GM19099 (cell line): ENCODE results near the gene OR1D5.

Source experiments
- POLR2A ChIP-seq: IDR thresholded peaks from 3 replicates; pipeline ENCODE4 v1.6.1; 2011; ENCODE audit warnings: low read depth; ENCODE audit not compliant: insufficient read length; ENCODE audit errors: extremely low read depth

OR1D5 gene

GRCh38 chr17:3033741-3034577 is 29.4 kb downstream of the OR1D5 start:
- no peak for TF ChIP-seq POLR2A

- TF ChIP-seq POLR2A = no peak
Measured at GRCh38 chr17:3033248-3033640, 30.2 kb downstream of the OR1D5 start.

- no peak for TF ChIP-seq POLR2A
Measured at GRCh38 chr17:3032258-3033247, 30.9 kb downstream of the OR1D5 start.

- no peak for TF ChIP-seq POLR2A
Measured at GRCh38 chr17:3030096-3030495, 33.3 kb downstream of the OR1D5 start.

GRCh38 chr17:3029213-3029913 is 34.0 kb downstream of the OR1D5 start:
- no peak for TF ChIP-seq POLR2A

GRCh38 chr17:3027786-3028532 is 35.4 kb downstream of the OR1D5 start:
- no peak for TF ChIP-seq POLR2A

GRCh38 chr17:3026856-3027751 is 36.3 kb downstream of the OR1D5 start:
- TF ChIP-seq POLR2A = no peak

- TF ChIP-seq POLR2A = no peak
Measured at GRCh38 chr17:3026125-3026855, 37.1 kb downstream of the OR1D5 start.

GRCh38 chr17:3025421-3026124 is 37.8 kb downstream of the OR1D5 start:
- no peak for TF ChIP-seq POLR2A

GRCh38 chr17:3024346-3024745 is 39.1 kb downstream of the OR1D5 start:
- no peak for TF ChIP-seq POLR2A

GRCh38 chr17:3022197-3022596 is 41.2 kb downstream of the OR1D5 start:
- TF ChIP-seq POLR2A = no peak

- TF ChIP-seq POLR2A = no peak
Measured at GRCh38 chr17:3020381-3020780, 43.0 kb downstream of the OR1D5 start.
